NCI-H748 (cell line): ENCODE data around the gene DMD.
"Not testable (repeated sequence)": the region's sequence is repeated elsewhere in the genome, so short reads cannot be mapped to it uniquely, and the experiment has no call there.

Experiments
- DNase-seq: peaks from one replicate; lab custom pipeline; 2025; ENCODE audit not compliant: unreplicated experiment; lab: John Stamatoyannopoulos, UW

Gene DMD

GRCh38 chrX:32087663-32088062 is 1123.7 kb downstream of the DMD start:
- no peak for DNase-seq

GRCh38 chrX:32084757-32085156 is 1126.6 kb downstream of the DMD start:
- DNase-seq = no peak

GRCh38 chrX:32048285-32048684 is 1163.1 kb downstream of the DMD start:
- DNase-seq = no peak

GRCh38 chrX:32045149-32045548 is 1166.2 kb downstream of the DMD start:
- DNase-seq = no peak

GRCh38 chrX:32041181-32041580 is 1170.2 kb downstream of the DMD start:
- no peak for DNase-seq

GRCh38 chrX:32026772-32027171 is 1184.6 kb downstream of the DMD start:
- DNase-seq = no peak

- DNase-seq = no peak
Observed at GRCh38 chrX:32024072-32024471, 1187.3 kb downstream of the DMD start.

- no peak for DNase-seq
Observed at GRCh38 chrX:32016195-32016594, 1195.2 kb downstream of the DMD start.

GRCh38 chrX:32010948-32011347 is 1200.4 kb downstream of the DMD start:
- DNase-seq = no peak

- DNase-seq = no peak
Observed at GRCh38 chrX:32010212-32010611, 1201.1 kb downstream of the DMD start.

- peak; percentile 56 for DNase-seq
Observed at GRCh38 chrX:31993637-31994036, 1217.7 kb downstream of the DMD start.

GRCh38 chrX:31988975-31989374 is 1222.4 kb downstream of the DMD start:
- no peak for DNase-seq

GRCh38 chrX:31981546-31982062 is 1229.7 kb downstream of the DMD start:
- DNase-seq = peak; percentile 9

GRCh38 chrX:31969714-31970113 is 1241.6 kb downstream of the DMD start:
- no peak for DNase-seq

- DNase-seq = no peak
Observed at GRCh38 chrX:31962256-31962655, 1249.1 kb downstream of the DMD start.

GRCh38 chrX:31934842-31935370 is 1276.4 kb downstream of the DMD start:
- no peak for DNase-seq

- DNase-seq = no peak
Observed at GRCh38 chrX:31934015-31934414, 1277.3 kb downstream of the DMD start.

GRCh38 chrX:31932769-31933168 is 1278.6 kb downstream of the DMD start:
- no peak for DNase-seq

GRCh38 chrX:31932320-31932719 is 1279.0 kb downstream of the DMD start:
- not testable (repeated sequence) for DNase-seq

- no peak for DNase-seq
Observed at GRCh38 chrX:31931225-31931624, 1280.1 kb downstream of the DMD start.

- no peak for DNase-seq
Observed at GRCh38 chrX:31929366-31929765, 1282.0 kb downstream of the DMD start.

- no peak for DNase-seq
Observed at GRCh38 chrX:31921236-31921635, 1290.1 kb downstream of the DMD start.

GRCh38 chrX:31909850-31910572 is 1301.3 kb downstream of the DMD start:
- no peak for DNase-seq
